GM19438 (cell line): ENCODE results near the gene LNP1.
"Not testable (repeated sequence)": the region's sequence is repeated elsewhere in the genome, so short reads cannot be mapped to it uniquely, and the experiment has no call there.

Experiments used
- ATAC-seq: cut with Tn5 transposase; IDR thresholded peaks from one replicate; pipeline ENCODE4 v1.9.1; 2021; ENCODE audit warnings: low read depth; ENCODE audit not compliant: unreplicated experiment

LNP1 gene, protein sequence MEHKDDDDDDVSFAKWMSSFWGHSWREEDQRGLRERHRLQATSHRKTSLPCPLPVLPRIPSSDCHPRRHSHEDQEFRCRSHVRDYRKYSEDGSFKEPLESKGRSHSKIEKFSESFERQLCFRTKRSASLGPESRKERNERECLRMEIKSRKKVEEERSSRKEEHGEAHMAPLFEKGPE

DNA sequence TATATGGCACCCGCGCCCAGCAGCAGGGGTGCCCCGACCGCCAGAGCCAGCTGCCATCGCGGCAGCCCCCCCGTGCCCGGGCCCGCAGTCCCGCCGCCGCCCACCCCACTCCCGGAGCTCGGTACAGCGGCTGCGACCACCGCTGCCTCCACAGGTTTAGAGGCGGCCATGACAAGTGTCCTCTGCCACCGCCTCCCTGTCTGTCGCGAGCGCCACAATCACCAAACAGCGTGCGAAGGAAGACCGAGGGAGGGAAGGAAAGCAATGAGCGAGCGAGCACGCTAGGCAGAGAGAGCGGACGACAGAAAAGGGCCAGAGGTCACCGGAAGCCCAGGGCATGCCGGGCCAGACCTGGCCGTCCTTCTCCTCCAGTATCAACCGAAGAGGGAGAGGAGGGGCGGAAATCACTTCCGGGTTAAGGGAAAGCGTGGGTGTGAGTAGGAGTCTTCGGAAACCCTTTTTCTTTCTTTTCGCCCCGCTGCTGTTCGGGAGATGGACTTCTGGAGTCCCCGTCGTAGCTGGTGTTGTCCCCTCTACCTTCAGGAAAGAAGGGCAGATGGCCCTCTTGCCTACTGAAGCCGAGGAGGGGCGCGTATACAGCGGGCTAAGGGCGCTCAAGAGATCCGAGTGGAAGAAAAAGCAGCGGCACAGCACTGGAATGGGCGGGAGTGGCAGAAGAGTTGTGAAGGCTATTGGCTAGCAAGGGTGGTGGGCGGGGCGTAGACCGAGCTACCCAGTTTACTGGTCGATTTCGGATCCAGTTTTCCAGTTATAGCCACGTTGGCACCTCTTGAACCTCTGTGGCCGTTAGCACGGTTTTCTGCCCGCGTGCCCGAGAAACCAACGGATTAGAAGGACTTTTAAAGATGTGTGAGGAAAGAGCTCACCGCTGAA lies at the start of gene LNP1, which contains the start of gene TOMM70:
LNP1 (plus strand) TSS at position 760 of the 894 bp plus-strand sequence. CDS start 28,191 bp downstream, outside the sequence.
TOMM70 (minus strand) TSS at position 310 of the 894 bp plus-strand sequence; CDS start at position 170, 140 bp downstream.
- peak; percentile 88 for ATAC-seq

DNA sequence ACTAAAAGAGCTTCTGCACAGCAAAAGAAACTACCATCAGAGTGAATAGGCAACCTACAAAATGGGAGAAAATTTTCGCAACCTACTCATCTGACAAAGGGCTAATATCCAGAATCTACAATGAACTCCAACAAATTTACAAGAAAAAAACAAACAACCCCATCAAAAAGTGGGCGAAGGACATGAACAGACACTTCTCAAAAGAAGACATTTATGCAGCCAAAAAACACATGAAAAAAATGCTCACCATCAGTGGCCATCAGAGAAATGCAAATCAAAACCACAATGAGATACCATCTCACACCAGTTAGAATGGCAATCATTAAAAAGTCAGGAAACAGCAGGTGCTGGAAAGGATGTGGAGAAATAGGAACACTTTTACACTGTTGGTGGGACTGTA lies 49.6 kb upstream of the LNP1 start:
- not testable (repeated sequence) for ATAC-seq

DNA sequence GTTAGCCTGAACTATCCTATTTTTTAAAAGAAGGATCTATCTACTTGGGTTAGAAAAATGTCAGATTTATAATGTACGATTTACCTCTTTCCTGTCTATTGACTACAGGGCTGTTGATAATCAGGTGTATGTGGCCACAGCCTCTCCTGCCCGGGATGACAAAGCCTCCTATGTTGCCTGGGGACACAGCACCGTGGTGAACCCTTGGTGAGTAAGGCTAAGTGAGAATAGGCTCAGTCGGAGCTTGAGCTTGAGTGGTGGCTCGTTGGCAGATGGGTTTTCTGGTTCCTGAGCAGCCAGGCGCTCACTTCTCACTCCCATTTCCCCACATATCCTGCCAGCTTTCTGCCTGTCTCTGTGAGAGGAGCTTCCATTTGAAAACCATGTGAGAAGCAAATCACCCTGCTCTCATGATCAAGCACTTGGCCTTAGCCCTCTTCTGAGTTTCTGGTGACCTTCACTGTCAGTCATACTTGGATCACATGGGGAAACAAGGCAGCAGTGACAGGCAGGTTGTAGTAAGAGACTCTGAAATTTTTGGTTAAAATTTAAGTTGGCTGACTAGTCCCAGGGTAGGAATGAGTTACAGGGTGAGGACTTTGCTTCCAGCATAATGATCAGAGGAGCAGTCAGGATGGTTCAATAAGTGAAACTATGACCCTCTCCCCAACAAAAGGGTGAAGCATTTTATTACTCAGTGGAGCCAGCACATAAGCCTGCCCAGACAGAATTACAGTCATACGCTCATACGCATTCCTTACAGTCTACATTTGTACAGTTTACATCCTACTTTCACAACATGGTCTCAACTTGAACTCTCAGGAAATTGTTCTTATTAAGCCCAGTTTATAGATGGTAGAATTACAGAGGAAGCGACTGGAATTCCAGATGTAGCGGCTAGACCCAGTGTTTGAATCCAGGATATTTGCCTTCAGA lies 48.8 kb upstream of the LNP1 start:
- no peak for ATAC-seq

DNA sequence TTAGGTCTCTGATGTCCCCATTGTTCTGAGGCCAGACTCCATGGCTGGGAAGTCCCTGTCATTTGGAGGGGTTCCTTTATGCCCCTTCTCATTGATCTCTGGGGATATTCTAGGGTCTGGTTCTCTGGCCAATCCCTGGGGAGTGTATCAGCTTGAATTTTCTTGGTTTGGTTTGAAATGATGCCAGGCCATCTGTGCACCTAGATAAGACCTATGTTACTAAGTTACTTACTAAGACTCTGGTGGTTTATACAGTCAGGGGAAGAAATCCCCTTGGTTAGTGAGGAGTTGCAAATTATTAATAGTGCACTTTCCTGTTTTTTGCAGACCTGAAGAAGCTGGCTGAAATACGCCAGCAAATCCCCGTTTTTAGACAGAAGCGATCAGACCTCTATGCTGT lies 46.5 kb upstream of the LNP1 start:
- ATAC-seq: no peak

DNA sequence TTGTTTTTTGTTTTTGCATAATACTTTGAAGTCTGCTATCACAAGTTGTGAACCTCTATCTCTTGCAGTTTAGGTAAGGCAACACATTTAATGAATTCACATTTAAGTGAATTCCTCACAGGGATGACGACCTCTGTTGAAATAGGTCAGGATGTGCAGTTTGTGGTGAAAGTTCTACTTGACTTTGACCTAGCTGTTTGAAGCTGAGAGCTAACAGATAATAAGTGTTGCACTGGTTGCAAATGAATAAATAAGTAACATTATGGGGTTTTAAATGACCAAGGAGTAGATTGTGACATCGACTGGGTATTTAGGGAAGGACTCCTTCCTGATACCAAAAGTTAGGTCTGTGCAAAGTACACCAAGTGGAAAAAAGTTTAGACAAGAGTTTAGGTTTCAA lies 42.9 kb upstream of the LNP1 start:
- ATAC-seq: no peak

DNA sequence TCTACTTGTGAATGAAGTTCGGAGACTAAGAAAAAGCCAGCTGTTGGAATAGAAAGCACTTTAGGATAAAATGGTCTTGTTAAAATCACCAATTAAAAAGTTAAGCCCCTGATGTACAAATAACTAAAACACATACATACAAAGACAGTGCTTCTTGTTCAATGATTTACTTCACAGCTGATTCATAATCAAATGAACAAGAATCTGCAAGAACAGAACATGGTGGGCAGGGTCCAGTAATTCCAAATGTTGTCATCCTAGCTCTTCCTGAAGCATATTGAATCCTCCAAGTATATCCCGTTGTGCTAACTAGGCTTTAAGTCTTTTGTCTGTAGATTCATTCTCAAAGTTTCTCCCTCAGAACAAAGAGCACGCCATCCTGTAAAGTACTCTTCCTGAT lies 42.3 kb upstream of the LNP1 start:
- no peak for ATAC-seq

DNA sequence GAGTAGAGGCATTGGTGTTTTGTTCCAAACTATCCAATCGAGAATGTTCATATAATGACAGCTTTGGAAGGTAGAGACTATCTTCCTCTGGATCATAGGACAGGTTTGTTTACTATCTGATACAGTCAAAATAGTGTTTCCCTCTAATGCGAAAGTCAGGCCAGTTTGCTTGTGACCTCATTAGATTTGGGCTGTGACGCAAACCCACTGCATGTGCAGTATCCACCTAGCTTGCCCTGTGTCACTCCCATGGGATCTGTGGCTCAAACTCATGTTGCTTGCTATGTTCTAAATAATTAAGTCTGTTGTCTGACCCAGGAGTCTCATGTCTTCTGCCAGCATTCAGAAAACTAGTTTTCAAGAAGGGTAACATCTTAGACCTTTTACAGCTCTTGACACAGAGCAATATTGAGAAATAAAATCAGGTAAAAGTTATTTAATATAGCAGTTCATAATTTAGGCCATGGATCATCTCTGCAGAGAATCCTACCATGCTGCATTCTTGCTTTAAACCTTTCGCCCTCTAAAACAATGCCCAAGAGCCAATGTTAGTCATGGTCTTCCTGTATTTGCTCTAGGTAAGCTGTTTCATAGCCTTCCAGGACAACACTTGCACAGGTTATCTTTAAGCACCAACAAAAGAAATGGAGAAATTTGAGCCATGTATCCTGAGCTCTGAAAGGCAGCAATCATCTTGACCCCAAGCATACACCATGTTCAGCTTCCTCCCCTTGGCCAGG lies 40.4 kb upstream of the LNP1 start:
- no peak for ATAC-seq

DNA sequence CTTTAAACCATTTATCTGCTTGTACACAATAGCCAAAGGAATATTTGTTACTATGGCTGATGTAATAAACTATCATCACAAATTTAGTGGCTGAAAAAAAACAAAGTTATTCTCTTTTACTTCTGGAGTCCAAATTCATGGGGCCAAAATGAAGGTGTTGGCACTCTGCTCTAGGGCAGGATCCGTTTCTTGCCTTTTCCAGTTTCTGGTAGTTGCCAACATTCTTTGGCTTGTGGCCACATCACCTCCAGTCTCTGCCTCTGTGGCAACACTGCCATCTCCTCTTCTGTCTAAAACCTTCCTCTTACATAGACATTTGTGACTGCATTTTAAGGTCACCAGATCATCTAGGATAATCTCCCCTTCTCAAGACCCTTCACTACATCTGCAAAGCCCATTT lies 39.4 kb upstream of the LNP1 start:
- no peak for ATAC-seq

DNA sequence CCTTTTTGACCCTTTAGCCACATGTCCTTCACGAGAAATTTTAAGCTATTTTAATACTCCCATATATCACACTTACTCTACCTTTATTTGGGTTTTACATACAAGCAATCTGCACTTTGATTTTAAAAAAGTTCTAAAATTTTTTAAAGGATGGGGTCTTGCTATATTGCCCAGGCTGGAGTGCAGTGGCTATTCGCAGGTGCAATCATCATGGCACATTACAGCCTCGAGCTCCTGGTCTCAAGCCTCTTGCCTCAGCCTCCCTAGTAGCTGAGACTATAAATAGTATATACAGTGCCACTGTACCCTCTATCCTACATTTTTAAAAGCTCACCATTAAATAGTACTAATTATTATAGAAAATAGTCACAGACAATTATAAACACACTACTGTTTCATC lies 36.9 kb upstream of the LNP1 start:
- ATAC-seq: no peak

DNA sequence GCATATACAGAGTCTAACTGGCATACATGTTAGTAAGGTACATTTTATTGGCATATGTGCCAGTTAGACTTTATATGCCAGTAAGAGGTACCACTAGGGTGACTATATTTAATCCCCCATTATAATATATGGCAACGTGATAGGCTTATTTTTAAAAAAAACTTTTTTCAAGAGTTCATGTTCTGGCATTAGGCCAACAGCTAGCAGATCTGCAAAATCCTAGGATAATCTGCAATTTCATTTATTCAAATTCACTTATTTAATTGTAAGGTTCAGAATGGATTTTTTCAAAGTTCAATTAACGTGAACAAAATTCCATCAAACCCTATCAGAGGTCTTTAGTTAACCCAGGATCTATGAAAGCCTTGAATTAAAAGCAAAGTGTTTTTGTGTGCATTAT lies 34.9 kb upstream of the LNP1 start:
- no peak for ATAC-seq

DNA sequence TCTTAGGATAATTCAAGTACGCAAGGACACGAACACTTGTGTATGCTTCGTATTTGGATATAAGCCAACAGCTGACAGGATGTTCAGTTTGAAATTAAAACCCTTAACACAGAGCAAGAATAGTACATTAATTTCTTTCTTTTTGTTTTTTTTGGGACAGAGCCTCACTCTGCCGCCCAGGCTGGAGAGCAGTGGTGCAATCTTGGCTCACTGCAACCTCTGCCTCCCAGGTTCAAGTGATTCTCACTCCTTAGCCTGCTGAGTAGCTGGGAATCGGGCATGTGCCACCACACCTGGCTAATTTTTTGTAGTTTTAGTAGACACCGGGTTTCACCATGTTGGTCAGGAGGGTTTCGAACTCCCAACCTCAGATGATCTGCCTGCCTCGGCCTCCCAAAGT lies 32.9 kb upstream of the LNP1 start:
- no peak for ATAC-seq

DNA sequence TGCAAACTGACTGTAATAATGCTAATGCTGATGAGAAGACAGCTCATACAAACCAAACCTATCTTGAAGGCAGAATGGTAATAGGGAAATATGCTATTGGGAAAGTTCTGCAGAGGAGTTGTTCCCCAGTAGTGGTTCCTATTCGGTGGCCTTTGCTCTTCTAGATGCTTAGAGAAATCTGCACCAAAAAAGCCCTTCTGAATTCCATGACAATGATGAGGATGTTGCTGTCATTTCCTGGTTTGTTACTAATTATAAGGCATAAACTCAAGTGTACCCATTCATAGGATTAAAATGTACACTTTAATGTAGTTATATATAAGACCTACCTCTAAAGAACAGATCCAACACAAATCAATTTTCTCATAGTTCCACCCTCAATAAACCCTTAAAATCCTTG lies 30.6 kb upstream of the LNP1 start:
- no peak for ATAC-seq

DNA sequence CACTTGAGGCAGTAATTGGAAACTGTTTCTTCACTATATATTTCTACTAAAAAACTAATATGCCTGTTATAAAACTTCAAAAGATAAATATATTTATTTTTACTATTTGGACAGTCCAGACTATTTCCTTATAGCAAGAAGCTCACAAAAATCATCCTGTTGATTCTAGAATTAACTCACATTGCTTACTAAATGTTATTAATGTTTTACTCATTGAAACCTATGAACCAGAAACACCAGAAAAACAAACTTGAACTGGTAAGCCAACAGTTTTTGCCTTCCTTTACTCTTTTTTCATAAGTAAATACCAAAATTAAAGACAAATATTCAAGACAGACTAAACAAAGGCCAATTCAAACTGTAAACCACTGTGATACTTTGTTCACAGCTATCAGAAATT lies 26.8 kb upstream of the LNP1 start:
- ATAC-seq: no peak

DNA sequence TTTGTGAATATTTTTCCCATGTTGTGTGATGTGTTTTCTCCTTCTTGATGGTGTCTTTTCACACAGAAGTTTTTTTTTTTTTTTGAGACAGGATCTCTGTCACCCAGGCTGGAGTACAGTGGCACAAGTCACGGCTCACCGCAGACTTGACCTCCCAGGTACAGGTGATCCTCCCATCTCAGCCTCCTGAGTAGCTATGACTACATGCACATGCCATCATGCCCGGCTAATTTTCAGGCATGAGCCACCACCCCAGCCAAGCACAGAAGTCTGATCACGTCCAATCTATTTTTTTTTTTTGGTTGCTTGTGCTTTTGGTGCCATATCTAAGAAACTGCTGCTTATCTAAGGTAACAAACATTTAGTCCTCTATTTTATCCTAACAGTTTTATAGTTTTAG lies 25.0 kb upstream of the LNP1 start:
- no peak for ATAC-seq

DNA sequence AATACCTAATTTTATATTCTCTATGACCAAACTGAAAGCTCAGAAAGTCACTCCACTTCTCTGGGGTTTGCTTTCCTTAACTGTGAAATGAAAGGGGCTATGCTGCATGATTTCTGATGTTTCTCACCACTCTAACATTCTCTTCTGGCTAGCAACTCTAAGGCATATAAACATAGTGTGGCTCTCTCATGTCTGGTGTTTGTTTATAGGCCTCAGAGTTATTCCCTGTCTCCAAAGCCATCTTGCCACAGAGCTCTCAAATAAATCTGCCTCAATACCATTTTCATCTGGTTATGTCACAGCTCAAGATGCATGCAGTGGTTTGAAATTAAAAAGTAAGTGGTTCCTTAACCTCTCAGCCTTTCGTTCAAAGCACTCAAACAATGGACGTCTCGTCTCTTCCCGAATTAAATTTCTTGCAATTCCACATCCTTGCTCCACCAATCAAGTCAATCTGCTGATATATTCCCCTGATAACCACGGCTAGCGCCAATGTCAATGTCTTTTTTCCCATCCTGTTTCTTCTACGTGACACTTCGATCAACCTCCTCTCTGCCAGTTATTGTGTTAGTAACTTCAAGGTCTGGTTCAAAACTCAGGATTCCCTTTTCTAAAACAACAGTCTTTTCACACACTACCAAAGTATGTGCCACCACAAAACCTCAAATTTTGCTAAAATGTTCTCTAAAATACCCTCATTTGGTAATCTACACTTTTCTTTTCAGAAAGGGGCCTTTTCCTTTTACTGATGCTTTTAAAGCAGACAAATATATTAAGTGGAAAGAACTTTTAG lies 16.4 kb upstream of the LNP1 start:
- ATAC-seq: no peak

DNA sequence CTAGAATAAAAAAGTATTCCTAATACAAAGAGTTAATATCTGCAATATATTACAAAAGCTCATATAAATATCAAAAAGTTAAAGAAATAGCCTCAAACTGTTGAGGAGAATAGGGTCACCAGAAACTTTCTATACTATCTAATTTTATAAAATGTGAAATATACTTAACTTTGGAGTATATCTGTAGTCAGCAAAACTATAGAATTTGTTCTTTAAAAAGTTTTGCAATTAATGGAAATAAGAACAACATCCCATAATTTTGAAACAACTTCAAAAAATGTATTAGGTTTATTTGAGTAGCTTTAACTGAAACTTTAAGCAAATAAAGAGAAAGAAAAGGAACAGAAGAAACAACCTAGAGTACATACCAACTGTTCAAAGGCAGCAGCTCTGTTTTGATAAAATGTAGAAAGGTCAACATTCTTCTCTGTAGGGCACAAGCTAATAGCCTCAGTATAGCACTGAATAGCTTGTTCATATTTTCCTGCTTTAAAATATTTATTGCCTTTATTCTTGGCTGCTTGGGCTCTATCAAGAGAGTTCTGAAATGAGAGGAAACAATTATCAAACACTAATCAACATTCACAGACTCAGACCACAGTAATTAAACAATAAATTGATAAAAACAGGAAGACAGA lies 14.8 kb upstream of the LNP1 start:
- ATAC-seq: no peak

DNA sequence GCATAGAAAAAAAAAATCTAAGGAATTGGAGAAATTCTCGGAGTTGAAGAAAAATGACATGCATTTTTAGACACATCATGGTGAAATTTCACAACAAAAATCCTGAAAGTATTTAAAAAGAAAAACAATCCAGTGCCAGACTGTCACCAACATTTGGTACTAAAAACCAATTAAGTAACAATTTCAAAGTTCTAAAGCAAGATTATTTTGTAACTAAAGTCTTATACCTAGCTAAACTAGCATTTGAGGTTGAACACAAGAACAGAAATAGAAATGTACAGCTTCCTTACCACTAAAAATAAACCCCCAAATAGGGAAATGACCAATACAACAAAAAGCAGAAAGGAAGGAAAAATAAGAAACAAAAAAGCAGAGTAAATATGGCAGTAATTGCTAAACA lies 12.3 kb upstream of the LNP1 start:
- ATAC-seq: no peak

DNA sequence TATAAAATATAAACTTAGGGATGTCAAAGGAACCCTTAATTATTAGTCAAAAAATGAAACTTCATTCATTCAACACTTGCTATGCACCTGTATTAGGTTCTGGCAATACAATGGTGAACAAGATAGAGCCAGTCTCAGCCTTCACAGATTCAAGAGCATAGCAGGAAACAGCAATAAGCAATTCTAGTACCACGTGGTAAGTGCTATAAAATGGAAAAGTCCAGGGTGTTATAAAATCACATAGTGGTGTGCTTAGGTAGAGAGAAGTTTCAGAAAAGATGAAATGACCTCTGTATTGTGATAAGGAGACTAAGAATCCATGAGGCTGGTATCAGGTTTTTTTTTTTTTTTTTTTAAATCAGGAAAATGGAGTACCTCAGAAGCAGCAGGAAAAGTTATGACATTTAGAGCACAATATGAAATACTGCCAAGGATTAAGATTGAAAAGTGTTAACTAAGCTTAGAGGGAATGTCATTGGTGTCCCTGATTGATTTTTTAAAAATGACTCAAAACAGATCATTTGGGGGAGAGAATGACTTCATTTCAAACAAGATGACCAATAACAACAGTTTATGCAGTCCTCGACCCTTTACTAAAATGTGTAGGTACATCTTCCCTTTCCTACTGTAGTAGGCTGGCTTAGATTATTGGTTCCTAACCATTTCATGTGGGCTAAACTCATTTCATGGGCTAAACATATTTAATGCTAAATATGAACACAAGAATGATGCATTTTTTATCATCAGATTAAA lies 5.5 kb upstream of the LNP1 start:
- no peak for ATAC-seq
